HL-60/S4 (cell line): ENCODE results near the gene SAMD9L.
"Not testable (repeated sequence)": the region's sequence is repeated elsewhere in the genome, so short reads cannot be mapped to it uniquely, and the experiment has no call there.

Experiments
- in situ Hi-C: fragments of 300-500 bp; cut with MboI; formaldehyde crosslinking; loops from 2 replicates; pipeline ENCODE4 v1.14.3; 2022; ENCODE audit warnings: low sequenced_read_pairs

Gene SAMD9L

GRCh38 chr7:93146472-93147141, 1.6 kb downstream of the SAMD9L start:
- in situ Hi-C loops = no loop called here

DNA sequence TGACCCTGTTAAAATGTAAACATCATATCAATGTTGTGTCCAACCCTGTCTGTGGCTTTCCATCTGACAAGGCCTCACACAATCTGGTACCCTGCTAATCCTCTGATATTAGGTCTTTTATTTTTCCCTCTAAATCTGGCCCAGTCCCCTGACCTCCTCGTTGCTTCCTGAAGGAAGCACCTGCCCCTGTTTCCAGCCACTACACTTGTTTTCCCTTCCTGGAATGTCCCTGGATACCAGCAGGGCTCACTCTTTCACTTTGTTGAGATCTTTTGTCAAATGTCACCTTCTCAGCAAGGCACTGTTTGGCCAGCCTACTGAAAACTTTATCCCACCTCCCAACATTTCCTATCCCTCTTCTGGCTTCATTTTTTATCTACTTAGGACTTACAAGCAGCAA, 2.1 kb downstream of the SAMD9L start:
- in situ Hi-C loops = no loop called here

- in situ Hi-C loops = no loop called here
Measured at GRCh38 chr7:93145354-93145753, 2.8 kb downstream of the SAMD9L start.

DNA sequence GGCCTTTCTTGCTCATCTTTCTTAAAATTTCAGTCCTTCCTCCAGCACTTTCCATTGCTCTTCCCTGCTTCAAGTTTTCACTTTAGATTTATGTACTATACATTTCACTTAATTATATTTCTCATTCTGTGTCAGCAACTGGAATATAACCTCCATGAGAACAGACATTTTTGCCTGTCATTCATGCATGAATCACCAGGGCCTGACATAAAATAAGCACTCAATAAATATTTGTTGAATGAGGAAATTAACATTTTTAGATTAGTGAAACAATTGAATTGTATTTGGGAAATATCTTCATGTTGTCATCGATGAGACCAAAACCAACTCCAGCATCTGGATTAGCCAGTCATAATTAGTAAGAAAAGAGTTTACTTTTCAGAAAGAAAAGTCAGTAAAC, 6.1 kb downstream of the SAMD9L start:
- in situ Hi-C loops = no loop called here

DNA sequence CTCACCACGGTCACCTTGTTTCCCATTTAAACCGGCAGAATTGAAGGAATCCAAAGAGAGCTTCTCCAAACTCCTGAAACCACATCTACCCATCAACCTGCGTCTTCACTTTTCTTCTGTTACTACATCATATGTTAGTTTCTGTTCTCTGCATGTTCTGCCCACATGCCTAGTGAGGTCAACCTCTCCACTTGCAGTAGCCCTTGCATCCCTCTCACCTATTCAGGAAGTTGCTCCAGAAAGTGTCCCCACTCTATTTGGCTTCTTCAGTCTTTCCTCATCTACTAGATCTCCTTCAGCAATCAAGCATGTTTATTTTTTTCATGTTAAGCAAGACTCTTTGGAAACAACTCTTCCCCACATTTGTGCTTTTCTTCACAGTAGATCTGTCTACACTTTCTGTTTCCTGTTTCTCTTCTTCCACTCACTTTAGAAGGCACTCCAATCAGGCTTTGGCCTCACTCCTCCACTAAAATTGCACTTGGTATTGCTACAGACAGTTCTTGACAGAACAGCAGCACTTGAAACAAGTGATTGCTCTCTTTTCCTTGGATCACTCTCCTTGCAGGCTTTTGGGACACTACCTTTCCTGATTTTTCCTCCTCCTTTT, 7.5 kb downstream of the SAMD9L start:
- in situ Hi-C loops = no loop called here

- in situ Hi-C loops = no loop called here
Measured at GRCh38 chr7:93138576-93138975, 9.6 kb downstream of the SAMD9L start.

DNA sequence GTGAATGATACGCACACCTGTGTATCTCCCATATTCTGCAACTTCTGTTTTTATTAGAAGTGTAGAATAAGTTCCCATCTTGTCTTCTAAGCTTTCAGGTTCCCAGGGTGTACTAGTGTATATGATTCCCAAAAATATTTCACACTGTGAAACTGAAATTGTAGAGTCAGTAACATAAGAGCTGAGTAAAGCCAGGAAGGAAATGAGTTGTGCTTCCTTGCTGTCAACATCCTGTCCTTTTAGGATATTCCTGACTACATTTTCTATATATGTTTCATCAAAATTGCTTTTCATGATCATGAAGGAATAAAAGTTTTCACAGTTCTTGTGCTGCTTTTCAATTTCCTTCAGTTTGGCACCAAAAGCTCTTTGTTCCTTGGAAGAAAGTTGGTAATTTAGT, 15.2 kb downstream of the SAMD9L start:
- in situ Hi-C loops = no loop called here

GRCh38 chr7:93132216-93132615, 16.0 kb downstream of the SAMD9L start:
- in situ Hi-C loops = no loop called here

DNA sequence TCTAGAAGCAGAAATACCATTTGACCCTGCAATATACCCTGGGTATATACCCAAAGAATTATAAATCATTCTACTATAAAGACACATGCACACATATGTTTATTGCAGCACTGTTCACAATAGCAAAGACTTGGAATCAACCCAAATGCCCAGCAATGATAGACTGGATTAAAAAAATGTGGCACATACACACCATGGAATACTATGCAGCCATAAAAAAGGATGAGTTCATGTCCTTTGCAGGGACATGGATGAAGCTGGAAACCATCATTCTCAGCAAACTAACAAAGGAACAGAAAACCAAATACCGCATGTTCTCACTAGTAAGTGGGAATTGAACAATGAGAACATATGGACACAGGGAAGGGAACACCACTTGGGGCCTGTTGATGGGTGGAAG, 21.2 kb downstream of the SAMD9L start:
- in situ Hi-C loops = not testable (repeated sequence)

- in situ Hi-C loops = not testable (repeated sequence)
Measured at GRCh38 chr7:93123532-93123931, 24.7 kb downstream of the SAMD9L start.

- in situ Hi-C loops = no loop called here
Measured at GRCh38 chr7:93120592-93121549, 27.3 kb downstream of the SAMD9L start.

GRCh38 chr7:93119191-93119905, 28.8 kb downstream of the SAMD9L start:
- in situ Hi-C loops = no loop called here

- in situ Hi-C loops = no loop called here
Measured at GRCh38 chr7:93117852-93118530, 30.2 kb downstream of the SAMD9L start, which contains the start of gene SAMD9. Gene SAMD9, minus strand, starts transcription at chr7:93117979. Its CDS starts 11,882 bp downstream, at chr7:93106097.

- in situ Hi-C loops = no loop called here
Measured at GRCh38 chr7:93117327-93117726, 30.9 kb downstream of the SAMD9L start.

DNA sequence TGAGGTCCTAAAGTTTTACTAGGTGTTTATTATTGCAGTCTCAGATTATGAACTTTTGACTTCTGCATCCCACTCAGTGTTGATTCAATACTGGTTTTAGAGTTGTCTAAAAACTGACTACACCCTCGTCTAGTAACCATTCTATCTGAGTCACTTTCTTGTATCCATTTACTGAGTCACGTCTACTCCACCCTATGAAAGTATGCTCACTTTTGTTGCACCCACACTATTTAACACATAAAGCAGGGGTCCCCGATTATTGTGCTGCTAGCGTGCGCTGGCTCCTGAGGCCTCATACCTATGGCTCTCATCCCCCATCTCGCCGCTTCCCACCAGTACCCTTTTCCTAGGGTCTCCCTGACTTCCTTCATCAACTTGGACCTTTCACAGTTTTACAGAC, 32.4 kb downstream of the SAMD9L start:
- in situ Hi-C loops = no loop called here

- in situ Hi-C loops = no loop called here
Measured at GRCh38 chr7:93108003-93108402, 40.2 kb downstream of the SAMD9L start.

DNA sequence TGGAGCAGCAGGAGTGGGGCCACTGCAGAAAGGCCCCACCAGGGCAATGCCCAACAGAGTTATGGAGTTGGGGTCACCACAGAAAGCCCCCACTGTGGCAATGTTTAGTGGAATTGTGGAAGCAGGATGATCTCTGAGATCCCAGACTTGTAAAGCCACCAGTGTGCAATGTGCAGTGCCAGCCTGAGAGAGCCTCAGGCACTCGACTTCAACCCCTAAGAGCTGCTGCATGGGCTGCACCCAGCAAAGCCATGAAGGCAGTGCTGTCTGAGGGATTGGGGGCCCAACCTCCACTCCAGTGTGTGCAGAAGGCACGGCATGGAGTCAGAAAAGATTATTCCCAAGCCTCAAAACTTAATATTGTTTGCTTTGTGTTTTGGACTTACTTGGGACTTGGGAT, 50.8 kb downstream of the SAMD9L start:
- in situ Hi-C loops = no loop called here

- in situ Hi-C loops = no loop called here
Measured at GRCh38 chr7:93092757-93093370, 55.3 kb downstream of the SAMD9L start.
